ENCODE measurements around the gene CXCL14.
A peak's percentile ranks its signal among the peaks of the same experiment; 100 is the strongest.

CXCL14 gene

DNA sequence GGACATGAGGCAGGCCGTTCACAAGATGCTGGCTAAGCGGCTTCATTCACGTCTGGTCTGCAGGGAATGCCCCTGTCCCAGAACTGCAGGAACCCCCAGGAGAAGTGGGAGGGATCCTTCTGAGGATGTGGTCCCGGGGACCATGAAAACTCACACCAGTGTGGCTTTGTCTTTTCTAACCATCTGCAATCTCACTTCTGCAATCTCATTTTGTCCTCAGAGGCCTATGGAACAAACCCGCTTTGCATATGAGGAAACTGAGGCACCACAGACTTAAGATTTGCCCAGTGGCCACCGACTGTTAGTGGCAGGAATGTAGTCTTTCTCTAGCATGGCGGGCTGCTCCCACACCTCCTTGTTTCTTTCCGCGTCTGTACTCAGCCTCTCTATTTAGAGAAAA lies 6.9 kb downstream of the CXCL14 start:
- no peak for DNase-seq (ENCODE audit: low spot score)
- in situ Hi-C loops (cut with MboI; ENCODE audit: low pct_unique_long_range_greater_than_20kb, low sequenced_read_pairs, unreplicated experiment): loop anchor here (25.0 kb wide), 1 partner anchor 265 kb away; the partner anchor contains the start of gene SLC25A48
- TF ChIP-seq CTCF (IDR thresholded peaks at IDR 0.05; ENCODE audit: extremely low read depth, insufficient read depth, missing control alignments): no peak

GRCh38 chr5:135571066-135571609 lies 7.7 kb downstream of the CXCL14 start:
- in situ Hi-C loops (cut with MboI; ENCODE audit: low pct_unique_long_range_greater_than_20kb, low sequenced_read_pairs, unreplicated experiment): loop anchor here (25.0 kb wide), 1 partner anchor 266 kb away; the partner anchor contains the start of gene SLC25A48
- no peak for DNase-seq (ENCODE audit: low spot score)
- no peak for TF ChIP-seq CTCF (IDR thresholded peaks at IDR 0.05; ENCODE audit: extremely low read depth, insufficient read depth, missing control alignments)

- in situ Hi-C loops (cut with MboI; ENCODE audit: low pct_unique_long_range_greater_than_20kb, low sequenced_read_pairs, unreplicated experiment): loop anchor here (25.0 kb wide), 1 partner anchor 267 kb away; the partner anchor contains the start of gene SLC25A48
- no peak for DNase-seq (ENCODE audit: low spot score)
- TF ChIP-seq CTCF (IDR thresholded peaks at IDR 0.05; ENCODE audit: extremely low read depth, insufficient read depth, missing control alignments): no peak
Observed at GRCh38 chr5:135570453-135570764, 8.4 kb downstream of the CXCL14 start.

DNA sequence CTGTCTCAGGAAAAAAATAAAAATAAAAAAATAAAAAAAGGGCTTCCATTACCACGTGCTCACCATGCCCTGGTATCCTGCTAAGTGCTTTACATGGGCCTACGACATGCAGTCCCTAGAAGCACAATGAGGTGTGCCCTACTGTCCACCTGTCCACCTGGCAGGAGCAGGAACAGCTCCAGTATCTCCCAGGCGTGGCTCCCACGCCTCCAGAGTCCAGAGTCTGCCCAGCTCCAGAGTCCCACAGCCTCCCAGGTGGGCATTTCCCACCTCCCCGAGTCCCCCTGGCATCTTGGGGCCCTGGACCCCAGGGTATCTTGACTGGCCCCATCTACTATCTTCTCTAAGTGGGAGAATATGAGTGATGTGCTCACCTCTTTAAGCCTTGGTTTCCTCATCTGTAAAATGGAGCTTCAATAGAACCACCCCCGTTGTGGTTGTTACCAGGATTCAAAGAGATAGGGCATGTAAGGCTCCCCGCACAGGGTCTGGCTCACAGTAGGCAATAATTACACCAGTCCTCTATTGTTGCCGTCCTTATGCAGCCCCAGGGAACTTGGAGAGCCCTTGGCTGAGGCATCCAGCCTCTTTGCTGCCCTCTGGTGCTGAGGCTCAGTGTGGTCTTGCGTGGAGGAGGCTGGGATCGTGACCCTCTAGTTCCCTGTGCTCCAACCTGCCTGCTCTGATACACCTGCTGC lies 8.9 kb downstream of the CXCL14 start:
- peak; percentile 45 for TF ChIP-seq CTCF (IDR thresholded peaks at IDR 0.05; ENCODE audit: extremely low read depth, insufficient read depth, missing control alignments)
- in situ Hi-C loops (cut with MboI; ENCODE audit: low pct_unique_long_range_greater_than_20kb, low sequenced_read_pairs, unreplicated experiment): loop anchor here (25.0 kb wide), 1 partner anchor 267 kb away; the partner anchor contains the start of gene SLC25A48
- DNase-seq (ENCODE audit: low spot score): no peak

DNA sequence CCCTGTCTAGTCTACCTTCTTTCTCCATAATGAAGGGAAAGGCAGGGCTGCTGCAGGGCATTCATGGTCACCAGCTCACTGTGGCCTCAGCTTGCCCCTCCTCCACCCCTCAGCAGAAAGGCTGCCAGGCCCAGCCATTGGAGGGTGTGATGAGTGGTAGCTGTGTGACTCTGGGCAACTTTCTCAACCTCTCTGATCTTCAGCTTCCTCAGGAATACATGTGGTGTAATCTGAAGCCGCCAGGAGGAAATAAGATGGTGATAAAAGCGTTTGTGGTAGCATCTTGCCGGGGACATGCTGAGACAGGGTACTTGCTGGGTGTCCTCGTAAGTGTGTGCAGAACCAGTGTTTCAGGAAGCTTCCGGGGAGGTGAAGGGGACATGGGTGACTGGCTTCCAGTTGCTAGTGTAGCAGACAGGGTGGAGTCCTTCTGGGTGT lies 9.8 kb downstream of the CXCL14 start:
- DNase-seq (ENCODE audit: low spot score): no peak
- TF ChIP-seq CTCF (IDR thresholded peaks at IDR 0.05; ENCODE audit: extremely low read depth, insufficient read depth, missing control alignments): no peak
- in situ Hi-C loops (cut with MboI; ENCODE audit: low pct_unique_long_range_greater_than_20kb, low sequenced_read_pairs, unreplicated experiment): loop anchor here (25.0 kb wide), 1 partner anchor 268 kb away; the partner anchor contains the start of gene SLC25A48

GRCh38 chr5:135568246-135568645 lies 10.5 kb downstream of the CXCL14 start:
- TF ChIP-seq CTCF (IDR thresholded peaks at IDR 0.05; ENCODE audit: extremely low read depth, insufficient read depth, missing control alignments): no peak
- DNase-seq (ENCODE audit: low spot score): no peak
- in situ Hi-C loops (cut with MboI; ENCODE audit: low pct_unique_long_range_greater_than_20kb, low sequenced_read_pairs, unreplicated experiment): loop anchor here (25.0 kb wide), 1 partner anchor 269 kb away; the partner anchor contains the start of gene SLC25A48
